PFSK-1 (cell line): ENCODE data around the gene LSS.

Experiments
- FOXP2 ChIP-seq: optimal IDR thresholded peaks from 2 replicates; pipeline ENCODE3; 2011; ENCODE audit warnings: borderline replicate concordance, control low read depth, inconsistent platforms; ENCODE audit not compliant: insufficient read depth; ENCODE audit errors: extremely low read length, extremely low read depth
- POLR2AphosphoS5 ChIP-seq: IDR thresholded peaks from 2 replicates; pipeline ENCODE4 v1.6.1; 2012; ENCODE audit warnings: low read depth, mild to moderate bottlenecking, control low read depth, low read length, moderate library complexity
- SIN3A ChIP-seq: IDR thresholded peaks from 2 replicates; pipeline ENCODE4 v1.6.1; 2012; ENCODE audit warnings: mild to moderate bottlenecking, low read length, moderate library complexity, borderline replicate concordance; ENCODE audit not compliant: insufficient read depth
- TAF1 ChIP-seq: IDR thresholded peaks from 2 replicates; pipeline ENCODE4 v1.6.1; 2012; ENCODE audit warnings: low read length, control low read depth, borderline replicate concordance; ENCODE audit not compliant: insufficient read depth
- TF ChIP-seq, protein P1 (sequence below), 2 experiments: IDR thresholded peaks; 2 replicates each; pipeline versions ENCODE4 v1.6.1 to v1.8.0; 2011 to 2012; ENCODE audit warnings: low read depth in 2 of 2, low read length in 2 of 2, control low read depth in 1 of 2, inconsistent platforms in 1 of 2, mild to moderate bottlenecking in 1 of 2, moderate library complexity in 1 of 2; ENCODE audit not compliant: insufficient read depth in 1 of 2

Gene LSS

DNA sequence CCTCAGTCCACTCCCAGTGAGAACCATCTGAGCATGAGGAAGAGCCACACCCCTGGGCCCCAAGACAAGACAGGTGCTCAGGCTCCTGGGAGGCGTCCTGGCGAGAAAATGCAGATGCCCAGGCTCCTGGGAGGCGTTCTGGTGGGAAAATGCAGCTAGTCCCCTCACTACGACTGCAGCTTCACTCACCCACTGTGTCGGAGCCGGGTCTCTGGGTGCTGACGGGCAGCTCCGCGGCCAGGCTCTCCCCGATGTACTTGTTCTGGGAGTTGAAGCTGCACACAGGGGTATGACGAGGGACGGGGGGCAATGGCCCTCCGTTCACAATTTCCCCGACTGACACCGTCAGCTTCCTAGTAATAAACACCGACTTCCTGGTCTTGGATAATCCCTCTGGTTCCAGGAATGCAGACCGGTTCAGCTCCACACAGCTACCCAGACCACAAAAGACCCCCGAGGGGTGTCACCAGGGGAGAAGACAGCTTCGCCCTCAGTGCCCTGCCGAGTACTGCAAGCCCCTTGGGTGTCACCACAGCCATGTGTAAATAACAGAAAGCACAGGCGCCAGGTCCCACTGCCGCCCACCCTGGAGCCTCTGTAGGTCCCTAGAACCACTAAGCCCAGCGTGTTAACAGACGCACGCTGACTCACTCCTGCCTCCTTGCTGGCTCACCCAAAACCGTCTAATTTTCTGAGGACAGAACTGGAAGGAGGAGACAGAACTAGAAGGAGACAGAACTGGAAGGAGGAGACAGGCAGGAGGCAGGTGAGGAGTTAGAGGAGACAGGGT lies 37.4 kb upstream of the LSS start:
- no peak for TF ChIP-seq SIN3A
- TF ChIP-seq TAF1: no peak
- TF ChIP-seq, protein P1, sequence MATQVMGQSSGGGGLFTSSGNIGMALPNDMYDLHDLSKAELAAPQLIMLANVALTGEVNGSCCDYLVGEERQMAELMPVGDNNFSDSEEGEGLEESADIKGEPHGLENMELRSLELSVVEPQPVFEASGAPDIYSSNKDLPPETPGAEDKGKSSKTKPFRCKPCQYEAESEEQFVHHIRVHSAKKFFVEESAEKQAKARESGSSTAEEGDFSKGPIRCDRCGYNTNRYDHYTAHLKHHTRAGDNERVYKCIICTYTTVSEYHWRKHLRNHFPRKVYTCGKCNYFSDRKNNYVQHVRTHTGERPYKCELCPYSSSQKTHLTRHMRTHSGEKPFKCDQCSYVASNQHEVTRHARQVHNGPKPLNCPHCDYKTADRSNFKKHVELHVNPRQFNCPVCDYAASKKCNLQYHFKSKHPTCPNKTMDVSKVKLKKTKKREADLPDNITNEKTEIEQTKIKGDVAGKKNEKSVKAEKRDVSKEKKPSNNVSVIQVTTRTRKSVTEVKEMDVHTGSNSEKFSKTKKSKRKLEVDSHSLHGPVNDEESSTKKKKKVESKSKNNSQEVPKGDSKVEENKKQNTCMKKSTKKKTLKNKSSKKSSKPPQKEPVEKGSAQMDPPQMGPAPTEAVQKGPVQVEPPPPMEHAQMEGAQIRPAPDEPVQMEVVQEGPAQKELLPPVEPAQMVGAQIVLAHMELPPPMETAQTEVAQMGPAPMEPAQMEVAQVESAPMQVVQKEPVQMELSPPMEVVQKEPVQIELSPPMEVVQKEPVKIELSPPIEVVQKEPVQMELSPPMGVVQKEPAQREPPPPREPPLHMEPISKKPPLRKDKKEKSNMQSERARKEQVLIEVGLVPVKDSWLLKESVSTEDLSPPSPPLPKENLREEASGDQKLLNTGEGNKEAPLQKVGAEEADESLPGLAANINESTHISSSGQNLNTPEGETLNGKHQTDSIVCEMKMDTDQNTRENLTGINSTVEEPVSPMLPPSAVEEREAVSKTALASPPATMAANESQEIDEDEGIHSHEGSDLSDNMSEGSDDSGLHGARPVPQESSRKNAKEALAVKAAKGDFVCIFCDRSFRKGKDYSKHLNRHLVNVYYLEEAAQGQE (IDR thresholded peaks at IDR 0.05; ENCODE audit: insufficient read depth in 1 of 2, low read depth in 2 of 2, low read length in 2 of 2): no peak
- TF ChIP-seq FOXP2: no peak
- no peak for TF ChIP-seq POLR2AphosphoS5

DNA sequence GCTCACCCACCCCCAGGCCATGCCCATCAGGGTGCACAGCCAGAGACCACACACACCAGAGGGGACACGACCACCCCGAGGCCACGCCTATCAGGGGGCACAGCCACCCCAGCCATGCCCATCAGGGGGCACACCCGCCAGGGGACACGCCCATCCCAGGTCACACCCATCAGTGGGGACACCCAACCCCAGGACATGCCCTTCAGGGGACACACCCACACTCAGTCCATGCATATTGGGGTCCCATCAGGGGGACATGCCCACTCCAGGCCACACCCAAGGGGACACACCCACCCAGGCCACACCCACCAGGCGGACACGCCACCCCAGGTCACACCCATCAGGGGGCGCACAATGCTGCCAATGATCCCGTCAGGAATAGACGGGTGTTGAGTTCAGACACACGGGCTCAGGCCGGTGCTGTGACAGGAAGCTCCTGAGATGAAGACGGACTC lies 36.1 kb upstream of the LSS start:
- TF ChIP-seq TAF1: no peak
- TF ChIP-seq FOXP2: no peak
- no peak for TF ChIP-seq POLR2AphosphoS5
- TF ChIP-seq SIN3A: no peak
- TF ChIP-seq, protein P1 (IDR thresholded peaks at IDR 0.05; ENCODE audit: insufficient read depth in 1 of 2, low read depth in 2 of 2, low read length in 2 of 2): no peak

GRCh38 chr21:46264046-46264689 lies 35.6 kb upstream of the LSS start:
- TF ChIP-seq, protein P1 (IDR thresholded peaks at IDR 0.05; ENCODE audit: insufficient read depth in 1 of 2, low read depth in 2 of 2, low read length in 2 of 2): no peak
- TF ChIP-seq POLR2AphosphoS5: no peak
- TF ChIP-seq SIN3A: no peak
- TF ChIP-seq FOXP2: no peak
- no peak for TF ChIP-seq TAF1

- TF ChIP-seq POLR2AphosphoS5 (no peak), FOXP2 (no peak), TAF1 (no peak), SIN3A (no peak)
- TF ChIP-seq, protein P1 (IDR thresholded peaks at IDR 0.05; ENCODE audit: insufficient read depth in 1 of 2, low read depth in 2 of 2, low read length in 2 of 2): no peak
Measured at GRCh38 chr21:46256501-46256994, 28.0 kb upstream of the LSS start.
